HG02588 (cell line): ENCODE data around the gene PLEKHN1.

Experiments used
- ATAC-seq: cut with Tn5 transposase; IDR thresholded peaks from one replicate; pipeline ENCODE4 v1.9.1; 2021; ENCODE audit warnings: mild to moderate bottlenecking, moderate library complexity; ENCODE audit not compliant: unreplicated experiment

PLEKHN1 gene

GRCh38 chr1:929712-930632 lies 36.3 kb upstream of the PLEKHN1 start:
- no peak for ATAC-seq

GRCh38 chr1:930633-931138 lies 35.6 kb upstream of the PLEKHN1 start:
- no peak for ATAC-seq

- no peak for ATAC-seq
These were observed 34.7 kb upstream of the PLEKHN1 start for GRCh38 chr1:931380-932172.

- ATAC-seq = no peak
These were observed 34.1 kb upstream of the PLEKHN1 start for GRCh38 chr1:932173-932510.

GRCh38 chr1:932776-933602 lies 33.3 kb upstream of the PLEKHN1 start:
- no peak for ATAC-seq

GRCh38 chr1:933603-933940 lies 32.7 kb upstream of the PLEKHN1 start:
- no peak for ATAC-seq

- ATAC-seq = no peak
These were observed 31.1 kb upstream of the PLEKHN1 start for GRCh38 chr1:934991-935750.

- ATAC-seq = no peak
These were observed 30.5 kb upstream of the PLEKHN1 start for GRCh38 chr1:935751-936231.

GRCh38 chr1:936348-937264 lies 29.7 kb upstream of the PLEKHN1 start:
- no peak for ATAC-seq

GRCh38 chr1:937521-937920 lies 28.8 kb upstream of the PLEKHN1 start:
- ATAC-seq = no peak

- no peak for ATAC-seq
These were observed 28.1 kb upstream of the PLEKHN1 start for GRCh38 chr1:938088-938683.

- no peak for ATAC-seq
These were observed 27.4 kb upstream of the PLEKHN1 start for GRCh38 chr1:938711-939489.

- ATAC-seq = no peak
These were observed 26.7 kb upstream of the PLEKHN1 start for GRCh38 chr1:939511-940106.

GRCh38 chr1:940107-941014 lies 25.9 kb upstream of the PLEKHN1 start:
- ATAC-seq = no peak

- ATAC-seq = no peak
These were observed 25.2 kb upstream of the PLEKHN1 start for GRCh38 chr1:941015-941587.
